GM18867 (cell line): ENCODE measurements around the gene MICA.
"Not testable (repeated sequence)": the region's sequence is repeated elsewhere in the genome, so short reads cannot be mapped to it uniquely, and the experiment has no call there.

Source experiments
- ATAC-seq: cut with Tn5 transposase; IDR thresholded peaks from one replicate; pipeline ENCODE4 v1.9.1; 2021; ENCODE audit warnings: mild to moderate bottlenecking, moderate library complexity; ENCODE audit not compliant: unreplicated experiment

Gene MICA

GRCh38 chr6:31407699-31408098 is 4.3 kb downstream of the MICA start:
- ATAC-seq, result no peak

DNA sequence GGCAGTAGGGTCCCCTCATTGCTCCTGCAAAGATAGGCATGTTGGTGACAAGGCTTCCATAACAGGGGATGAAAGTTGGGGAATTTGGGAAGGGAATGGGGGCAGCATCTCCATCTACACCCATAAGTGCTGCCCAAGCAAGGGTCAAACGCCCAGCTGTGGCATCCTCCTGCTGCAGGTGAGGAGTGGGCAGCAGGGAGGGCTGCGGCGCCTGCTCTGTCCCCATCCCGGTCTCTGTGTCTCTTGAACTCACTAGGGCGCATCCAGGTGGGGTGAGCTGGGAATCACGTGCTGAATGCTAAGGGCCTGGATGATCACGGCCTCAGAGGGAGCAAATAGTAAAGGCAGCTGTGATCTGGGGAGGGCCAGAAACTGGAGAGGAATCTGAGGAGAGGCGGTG is 9.1 kb downstream of the MICA start:
- no peak for ATAC-seq

DNA sequence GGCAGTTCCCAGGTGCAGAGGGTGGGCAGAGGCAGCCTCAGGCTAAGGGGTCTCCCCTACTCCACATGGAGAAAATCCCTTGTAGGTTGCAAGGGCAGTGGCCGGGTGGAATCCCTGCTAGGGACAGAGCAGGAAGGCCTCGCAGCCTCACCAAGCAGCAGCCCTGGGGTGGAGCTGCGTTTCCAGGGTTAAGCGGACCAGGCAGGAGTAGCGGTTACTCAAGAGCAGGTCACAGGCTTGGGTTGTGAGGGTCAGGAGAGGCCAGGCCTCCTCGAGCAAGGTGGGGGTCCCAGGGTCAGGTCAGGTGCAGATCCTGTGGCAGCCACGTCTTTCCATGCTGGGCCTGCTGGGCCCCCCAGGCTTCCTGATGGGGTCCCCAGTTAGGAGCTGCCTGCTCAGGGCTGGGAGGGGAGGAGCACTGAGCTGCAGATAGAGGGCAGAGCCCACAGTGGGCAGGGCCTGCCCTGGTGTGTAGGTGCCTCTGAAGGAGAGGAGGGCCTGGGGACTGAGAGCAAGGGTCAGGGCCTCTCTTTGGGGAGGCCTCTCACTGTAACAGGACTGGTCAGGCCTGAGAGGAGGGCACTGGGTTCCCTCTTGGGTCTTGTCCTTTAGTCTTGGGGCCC is 10.9 kb downstream of the MICA start:
- ATAC-seq, result not testable (repeated sequence)

- ATAC-seq, result no peak
Observed at GRCh38 chr6:31414771-31415265, 11.4 kb downstream of the MICA start.

DNA sequence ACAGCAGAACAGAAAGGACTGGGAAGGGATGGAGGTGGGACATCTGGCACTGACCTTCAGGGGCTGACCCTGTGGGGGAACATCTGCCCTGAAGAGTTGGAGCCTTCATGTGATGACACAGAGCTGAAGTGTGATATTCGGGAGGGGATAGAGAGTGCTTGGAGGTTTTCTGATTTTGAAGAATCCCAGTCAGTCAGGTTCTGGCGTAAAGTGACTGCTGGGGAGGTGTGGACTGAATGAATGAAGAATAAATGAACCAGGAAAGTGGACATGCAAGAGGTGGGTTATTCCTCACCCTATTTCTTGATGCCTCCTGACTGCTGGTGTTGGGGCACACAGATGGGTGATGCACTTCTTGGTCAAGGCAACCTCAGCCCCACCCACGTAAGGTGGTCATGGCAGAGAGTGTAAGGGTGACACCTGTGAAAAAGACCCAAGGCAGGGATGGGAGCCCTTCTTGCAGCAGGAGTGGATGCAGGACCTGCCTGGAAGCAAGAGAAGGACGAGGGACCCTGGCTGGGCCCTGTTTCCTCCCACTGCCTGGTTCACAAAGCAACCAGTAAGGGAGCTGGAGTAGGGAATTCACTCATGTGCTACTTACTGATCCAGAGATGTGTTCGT is 13.1 kb downstream of the MICA start:
- no peak for ATAC-seq

GRCh38 chr6:31418251-31418650 is 14.9 kb downstream of the MICA start:
- ATAC-seq, result no peak

- ATAC-seq, result no peak
Observed at GRCh38 chr6:31419842-31420241, 16.4 kb downstream of the MICA start.

GRCh38 chr6:31420546-31420945 is 17.2 kb downstream of the MICA start:
- ATAC-seq, result no peak

DNA sequence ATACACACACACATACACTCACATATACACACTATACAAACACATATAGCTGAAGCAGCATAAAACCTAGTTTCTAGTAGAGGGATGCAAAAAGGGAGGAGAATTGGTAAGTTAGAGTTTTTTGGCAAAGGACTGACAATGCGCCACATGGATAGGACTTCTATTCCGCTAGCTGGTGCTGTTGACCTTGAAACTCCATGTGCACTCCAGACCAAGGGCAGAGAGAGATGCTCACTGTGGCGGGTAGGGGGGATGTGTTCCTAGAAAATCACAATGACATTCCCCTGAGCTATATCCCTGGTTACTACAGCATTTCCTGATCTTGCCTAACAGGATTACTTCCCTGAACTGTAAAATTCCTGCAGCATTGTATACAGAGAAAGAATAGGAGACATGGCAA is 19.2 kb downstream of the MICA start:
- no peak for ATAC-seq

DNA sequence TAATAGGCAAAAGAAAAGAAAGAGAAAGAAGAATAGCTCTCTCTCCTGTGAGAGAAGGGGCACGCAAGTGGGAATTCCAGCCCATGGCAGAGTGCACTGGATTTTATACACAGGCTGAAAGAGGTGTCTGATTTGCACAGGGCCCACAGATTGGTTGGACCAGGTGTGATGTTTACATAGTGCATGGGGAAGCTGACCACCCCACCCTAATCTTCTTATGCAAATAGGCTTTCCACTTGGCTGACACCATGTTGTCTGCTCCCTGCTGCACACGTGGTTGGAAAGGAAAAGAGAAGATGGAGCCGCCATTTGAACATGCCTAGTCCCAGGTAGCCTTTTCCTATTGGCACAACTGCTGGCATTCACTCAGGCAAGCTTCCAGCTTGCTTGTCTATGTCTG is 20.2 kb downstream of the MICA start:
- no peak for ATAC-seq

DNA sequence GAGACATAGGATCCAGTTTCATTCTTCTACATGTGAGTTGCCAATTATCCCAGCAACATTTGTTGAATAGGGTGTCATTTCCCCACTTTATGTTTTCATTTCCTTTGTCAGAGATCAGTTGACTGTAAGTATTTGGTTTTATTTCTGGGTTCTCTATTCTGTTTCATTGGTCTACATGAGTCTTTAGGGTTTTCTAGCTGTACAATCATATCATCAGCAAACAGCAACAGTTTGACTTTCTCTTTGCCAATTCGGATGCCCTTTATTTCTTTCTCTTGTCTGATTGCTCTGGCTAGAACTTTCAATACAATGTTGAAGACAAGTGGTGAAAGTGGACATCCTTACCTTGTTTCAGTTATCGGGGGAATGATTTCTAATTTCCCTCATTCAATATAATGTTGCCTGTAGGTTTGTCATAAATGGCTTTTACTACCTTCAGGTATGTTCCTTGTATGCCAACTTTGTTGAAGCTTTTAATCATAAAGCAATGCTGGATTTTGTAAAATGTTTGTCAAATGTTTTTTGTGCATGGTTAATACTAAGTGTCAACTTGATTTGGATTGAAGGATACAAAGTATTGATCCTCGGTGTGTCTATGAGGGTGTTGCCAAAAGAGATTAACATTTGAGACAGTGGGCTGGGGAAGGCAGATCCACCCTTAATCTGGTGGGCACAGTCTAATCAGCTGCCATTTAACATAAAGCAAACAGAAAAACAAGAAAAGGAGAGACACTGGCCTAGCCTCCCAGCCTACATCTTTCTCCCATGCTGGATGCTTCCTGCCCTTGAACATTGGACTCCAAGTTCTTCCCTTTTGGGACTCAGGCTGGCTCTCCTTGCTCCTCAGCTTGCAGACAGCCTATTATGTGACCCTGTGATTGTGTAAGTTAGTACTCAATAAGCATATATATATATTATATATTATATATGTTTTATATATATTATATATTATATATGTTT is 23.3 kb downstream of the MICA start:
- no peak for ATAC-seq

DNA sequence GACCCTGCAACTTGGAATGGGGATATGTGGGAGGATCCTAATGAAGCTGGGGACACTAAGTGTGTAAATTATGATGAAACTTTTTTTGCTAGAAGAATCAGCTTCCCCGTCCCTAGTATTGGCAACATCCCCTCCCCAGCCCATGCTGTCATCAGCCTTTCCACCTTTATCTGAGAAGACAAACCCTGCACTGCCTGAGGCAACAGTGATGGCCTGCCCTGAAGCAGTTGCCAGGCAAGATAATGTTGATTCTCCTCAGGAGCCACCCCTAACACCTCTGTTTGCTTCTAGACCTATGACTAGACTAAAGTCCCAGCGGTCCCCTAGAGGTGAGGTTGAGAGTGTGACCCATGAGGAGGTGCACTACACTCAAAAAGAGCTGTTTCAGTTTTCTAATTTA is 27.1 kb downstream of the MICA start:
- no peak for ATAC-seq

DNA sequence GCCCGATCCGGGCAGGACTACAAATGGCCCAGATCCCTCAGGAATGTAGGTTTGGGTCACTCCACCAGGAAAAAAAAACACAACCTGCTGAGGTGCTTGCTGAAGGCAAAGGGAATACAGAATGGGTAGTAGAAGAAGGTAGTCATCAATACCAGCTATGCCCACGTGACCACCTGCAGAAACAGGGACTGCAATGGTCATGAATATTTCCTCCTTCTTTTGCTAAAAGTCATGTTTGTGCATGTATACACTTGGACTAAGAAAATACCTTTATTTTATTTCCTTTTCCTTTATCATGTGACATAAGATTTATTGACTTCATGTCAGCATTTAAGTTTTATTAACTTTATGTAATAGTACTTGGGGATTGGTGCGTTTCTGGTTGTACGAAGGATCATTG is 31.7 kb downstream of the MICA start:
- not testable (repeated sequence) for ATAC-seq

DNA sequence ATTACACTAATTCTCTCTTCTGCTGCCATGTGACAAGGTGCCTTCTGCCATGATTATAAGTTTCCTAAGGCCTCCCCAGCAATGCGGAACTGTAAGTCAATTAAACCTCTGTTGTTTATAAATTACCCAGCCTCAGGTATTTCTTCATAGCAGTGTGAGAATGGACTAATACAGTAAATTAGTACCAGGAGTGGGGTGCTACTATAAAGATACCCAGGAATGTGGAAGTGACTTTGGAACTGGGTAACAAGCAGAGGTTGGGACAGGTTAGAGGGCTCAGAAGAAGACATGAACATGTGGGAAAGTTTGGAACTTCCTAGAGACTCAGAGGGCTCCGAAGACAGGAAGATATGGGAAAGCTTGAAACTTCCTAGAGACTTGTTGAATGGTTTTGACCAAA is 34.8 kb downstream of the MICA start:
- no peak for ATAC-seq

GRCh38 chr6:31438677-31439076 is 35.3 kb downstream of the MICA start:
- no peak for ATAC-seq

DNA sequence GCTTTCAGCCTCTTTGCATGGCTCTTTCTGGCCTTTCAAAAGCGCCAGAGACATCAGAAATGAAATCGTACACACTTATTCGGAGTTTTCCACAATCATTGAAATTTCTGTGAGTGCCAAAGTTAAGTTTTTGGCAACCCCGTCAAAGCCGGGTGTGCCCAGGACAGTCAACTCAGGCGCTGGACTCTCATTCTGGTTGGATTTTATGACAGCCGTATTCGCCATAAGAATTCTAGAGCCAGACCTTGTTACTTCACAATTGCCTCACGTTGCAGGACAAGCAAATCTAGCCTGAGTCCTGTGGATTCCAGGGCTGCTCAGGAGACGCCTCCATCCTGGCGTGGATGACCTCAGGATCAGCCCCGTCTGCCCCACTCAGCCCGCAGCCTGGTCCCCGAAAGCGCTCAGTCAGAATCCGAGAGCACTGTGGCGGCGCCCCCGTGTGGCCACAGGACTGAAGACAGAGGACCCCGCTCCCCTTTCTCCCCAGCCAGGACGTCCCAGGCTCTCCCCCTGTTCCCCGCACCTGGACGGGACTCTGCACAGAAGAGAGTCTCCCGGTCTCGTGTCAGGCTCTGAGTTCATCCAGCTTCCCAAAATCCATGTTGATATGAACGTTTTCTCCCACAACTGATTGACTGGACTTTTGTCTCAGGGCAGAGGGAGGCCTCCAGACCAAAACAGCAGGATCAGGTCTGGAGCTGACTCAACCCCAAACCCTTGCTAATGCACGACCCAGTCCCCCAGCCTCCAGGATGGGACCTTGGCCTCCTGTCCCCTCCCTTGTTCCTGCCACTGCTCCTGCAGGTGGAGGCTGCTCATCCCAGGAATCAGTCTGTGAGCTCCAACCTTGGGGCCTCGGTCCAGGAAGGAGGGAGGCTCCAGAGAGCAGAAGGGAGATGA is 38.2 kb downstream of the MICA start:
- no peak for ATAC-seq

DNA sequence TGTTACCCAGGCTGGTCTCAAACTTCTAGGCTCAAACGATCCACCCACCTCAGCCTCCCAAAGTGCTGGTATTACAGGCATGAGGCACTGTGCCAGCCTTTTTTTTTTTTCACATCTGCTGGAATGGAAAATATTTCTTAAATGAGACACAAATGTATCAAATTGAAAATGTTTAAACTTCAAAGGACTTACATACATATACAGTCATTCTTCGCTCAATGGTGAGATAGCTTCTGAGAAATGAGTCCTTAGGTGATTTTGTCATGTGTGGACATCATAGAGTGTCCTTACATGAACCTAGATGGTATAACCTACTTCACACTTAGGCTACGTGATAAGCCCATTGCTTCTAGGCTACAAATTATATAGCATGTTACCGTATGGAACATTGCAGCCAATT is 43.1 kb downstream of the MICA start:
- ATAC-seq, result no peak

DNA sequence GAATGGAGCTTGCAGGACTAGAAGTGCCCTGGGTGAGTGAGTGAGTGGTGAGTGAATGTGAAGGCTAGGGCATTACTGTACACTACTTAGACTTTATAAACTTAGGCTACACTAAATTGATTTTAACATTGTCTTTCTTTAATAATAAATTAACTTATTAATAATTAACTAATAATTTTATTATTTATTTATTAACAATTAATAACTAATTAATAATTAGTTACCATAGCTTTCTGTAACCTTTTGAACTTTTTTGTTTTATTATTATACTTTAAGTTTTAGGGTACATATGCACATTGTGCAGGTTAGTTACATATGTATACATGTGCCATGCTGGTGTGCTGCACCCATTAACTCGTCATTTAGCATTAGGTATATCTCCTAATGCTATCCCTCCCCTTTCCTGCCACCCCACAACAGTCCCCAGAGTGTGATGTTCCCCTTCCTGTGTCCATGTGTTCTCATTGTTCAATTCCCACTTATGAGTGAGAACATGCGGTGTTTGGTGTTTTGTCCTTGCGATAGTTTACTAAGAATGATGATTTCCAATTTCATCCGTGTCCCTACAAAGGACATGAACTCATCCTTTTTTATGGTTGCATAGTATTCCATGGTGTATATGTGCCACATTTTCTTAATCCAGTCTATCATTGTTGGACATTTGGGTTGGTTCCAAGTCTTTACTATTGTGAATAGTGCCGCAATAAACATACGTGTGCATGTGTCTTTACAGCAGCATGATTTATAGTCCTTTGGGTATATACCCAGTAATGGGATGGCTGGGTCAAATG is 43.8 kb downstream of the MICA start:
- ATAC-seq, result not testable (repeated sequence)

- ATAC-seq, result no peak
Observed at GRCh38 chr6:31450751-31451150, 47.4 kb downstream of the MICA start.

GRCh38 chr6:31452859-31453258 is 49.5 kb downstream of the MICA start:
- ATAC-seq, result no peak
